GM23338 (cell line): ENCODE data around the gene FNDC7. TPM values are rescaled to one million over a fixed set of nuclear protein-coding genes. Genes with fewer than 3 reads are reported as not detected.
A peak's percentile ranks its signal among the peaks of the same experiment; 100 is the strongest.
"Not testable (repeated sequence)": the region's sequence is repeated elsewhere in the genome, so short reads cannot be mapped to it uniquely, and the experiment has no call there.

ENCODE experiments used
- ATAC-seq: fragments of 200-7000 bp; cut with Tn5 transposase; 3 replicates; pipeline ENCODE4 v1.9.1; 2020
- DNase-seq: peaks from one replicate; pipeline ENCODE4 v3.0.0-alpha.2; 2015; ENCODE audit warnings: low spot score
- H2AFZ ChIP-seq: fragments of 200-600 bp; sonication (generic); 2 replicates; pipeline ENCODE4 v1.8.0; 2016; ENCODE audit warnings: antibody characterized with exemption, mild to moderate bottlenecking, moderate library complexity
- H3F3A ChIP-seq: fragments of 200-600 bp; sonication (generic); replicated peaks from 2 replicates; pipeline ENCODE4 v1.8.0; 2017; ENCODE audit warnings: antibody characterized with exemption, mixed run types, low read depth
- H3K27ac ChIP-seq: fragments of 200-600 bp; sonication (generic); 2 replicates; pipeline ENCODE4 v1.6.1; 2016; ENCODE audit warnings: low read depth
- H3K27me3 ChIP-seq: fragments of 200-600 bp; sonication (generic); 2 replicates; pipeline ENCODE4 v1.8.0; 2016; ENCODE audit warnings: mild to moderate bottlenecking, mixed run types, moderate library complexity; ENCODE audit not compliant: insufficient read depth
- H3K36me3 ChIP-seq: fragments of 200-600 bp; sonication (generic); 2 replicates; pipeline ENCODE4 v1.8.0; 2016; ENCODE audit warnings: mild to moderate bottlenecking; ENCODE audit not compliant: insufficient read depth
- H3K4me1 ChIP-seq: fragments of 200-600 bp; sonication (generic); 2 replicates; pipeline ENCODE4 v1.8.0; 2016; ENCODE audit warnings: mild to moderate bottlenecking, moderate library complexity; ENCODE audit not compliant: insufficient read depth
- H3K4me2 ChIP-seq: fragments of 200-600 bp; sonication (generic); 2 replicates; pipeline ENCODE4 v1.7.1; 2017; ENCODE audit warnings: mixed run types
- H3K4me3 ChIP-seq: fragments of 200-600 bp; sonication (generic); 2 replicates; pipeline ENCODE4 v1.6.1; 2016; ENCODE audit warnings: mixed run types
- H3K79me2 ChIP-seq: fragments of 200-600 bp; sonication (generic); replicated peaks from 2 replicates; pipeline ENCODE4 v1.8.0; 2017; ENCODE audit warnings: mild to moderate bottlenecking; ENCODE audit not compliant: insufficient read depth
- H3K9me2 ChIP-seq: fragments of 200-600 bp; sonication (generic); 2 replicates; pipeline ENCODE4 v1.8.0; 2017; ENCODE audit not compliant: insufficient read depth
- H4K20me1 ChIP-seq: fragments of 200-600 bp; sonication (generic); replicated peaks from 2 replicates; pipeline ENCODE4 v1.8.0; 2017; ENCODE audit warnings: mild to moderate bottlenecking; ENCODE audit not compliant: insufficient read depth
- H3K27ac Mint-ChIP-seq: 2 replicates; pipeline ENCODE4 v1.8.0; 2020; ENCODE audit warnings: inconsistent platforms, mild to moderate bottlenecking, moderate library complexity, mixed read lengths
- H3K27me3 Mint-ChIP-seq: 3 replicates; pipeline ENCODE4 v1.8.0; 2022; ENCODE audit warnings: low read depth, mild to moderate bottlenecking, moderate library complexity, mixed read lengths, inconsistent platforms; ENCODE audit not compliant: insufficient read depth, poor library complexity
- H3K36me3 Mint-ChIP-seq: 3 replicates; pipeline ENCODE4 v1.8.0; 2021; ENCODE audit warnings: low read depth, mild to moderate bottlenecking, inconsistent platforms, moderate library complexity, mixed read lengths
- H3K4me1 Mint-ChIP-seq: 3 replicates; pipeline ENCODE4 v1.8.0; 2020; ENCODE audit warnings: mild to moderate bottlenecking, inconsistent platforms, mixed read lengths
- H3K4me3 Mint-ChIP-seq: 3 replicates; pipeline ENCODE4 v1.8.0; 2021; ENCODE audit warnings: moderate library complexity, mild to moderate bottlenecking, inconsistent platforms, mixed read lengths
- H3K9me3 Mint-ChIP-seq: 3 replicates; pipeline ENCODE4 v1.8.0; 2020; ENCODE audit warnings: moderate library complexity, mild to moderate bottlenecking, inconsistent platforms, mixed read lengths
- CREB1 ChIP-seq: fragments of 250-450 bp; sonication (Bioruptor Pico); IDR thresholded peaks from 2 replicates; pipeline ENCODE4 v1.5.0; 2020; ENCODE audit warnings: low read depth, mild to moderate bottlenecking, moderate library complexity
- ETS1 ChIP-seq: IDR thresholded peaks from 2 replicates; pipeline ENCODE4 v1.6.1; 2016; ENCODE audit warnings: antibody characterized with exemption
- EZH2 ChIP-seq: fragments of 200-600 bp; sonication (generic); IDR thresholded peaks from one replicate; pipeline ENCODE4 v1.8.0; 2017; ENCODE audit warnings: antibody characterized with exemption, mild to moderate bottlenecking, low read depth; ENCODE audit not compliant: unreplicated experiment
- EZH2phosphoT487 ChIP-seq: fragments of 200-600 bp; sonication (generic); IDR thresholded peaks from one replicate; pipeline ENCODE4 v1.8.1; 2018; ENCODE audit warnings: antibody characterized with exemption; ENCODE audit not compliant: unreplicated experiment
- NANOG ChIP-seq: IDR thresholded peaks from 2 replicates; pipeline ENCODE4 v1.6.1; 2016; ENCODE audit warnings: antibody characterized with exemption, borderline replicate concordance
- REST ChIP-seq: IDR thresholded peaks from one replicate; pipeline ENCODE4 v1.6.1; 2018; ENCODE audit warnings: antibody characterized with exemption; ENCODE audit not compliant: unreplicated experiment
- STAT1 ChIP-seq: IDR thresholded peaks from one replicate; pipeline ENCODE4 v1.6.1; 2016; ENCODE audit warnings: antibody characterized with exemption; ENCODE audit not compliant: unreplicated experiment
- ZNF114 ChIP-seq: fragments of 250-450 bp; sonication (Bioruptor Pico); IDR thresholded peaks from 2 replicates; pipeline ENCODE4 v1.5.0; 2020; ENCODE audit warnings: mild to moderate bottlenecking, moderate library complexity
- ZNF462 ChIP-seq: fragments of 250-450 bp; sonication (Bioruptor Pico); IDR thresholded peaks from 2 replicates; pipeline ENCODE4 v1.5.0; 2020; ENCODE audit warnings: mild to moderate bottlenecking, moderate library complexity
- polyA plus RNA-seq: library from polyadenylated mRNA; unstranded; fragments of >200 nt; fragmentation: Nextera tagmentation; extraction: Ambion mirVana; gene quantifications from 2 replicates; pipeline ENCODE4 v1.2.1, GENCODE V29; 2016
- total RNA-seq: library from RNA; depleted of rRNA; stranded (reverse); fragments of >200 nt; shearing (Covaris generic); gene quantifications from 2 replicates; pipeline ENCODE4 v1.2.3, GENCODE V29; 2014

FNDC7 gene
- total and polyA plus RNA-seq, 2 experiments from 2014 or later: 0.06 to 0.28 TPM

- TF ChIP-seq REST (no peak), STAT1 (no peak), ZNF114 (CRISPR knock-in tag) (no peak), EZH2 (no peak), NANOG (no peak)
Observed at GRCh38 chr1:108679586-108680213, 33.0 kb upstream of the FNDC7 start (continued).

- ATAC-seq (peak; percentile 69), DNase-seq (peak; percentile 67)
- not testable (repeated sequence) for H3K36me3 Mint-ChIP-seq, H3F3A ChIP-seq, H3K27ac ChIP-seq, H3K4me3 ChIP-seq, H3K4me3 Mint-ChIP-seq, H3K79me2 ChIP-seq, H2AFZ ChIP-seq, H4K20me1 ChIP-seq, H3K27me3 ChIP-seq, H3K9me2 ChIP-seq, H3K9me3 Mint-ChIP-seq, H3K36me3 ChIP-seq, H3K27me3 Mint-ChIP-seq, H3K4me1 ChIP-seq, H3K4me2 ChIP-seq
- Mint-ChIP-seq H3K4me1 (peaks cover 18% of the 10 kb centered on the region), H3K27ac (peak overlapping the region; percentile 87)
Observed at GRCh38 chr1:108681701-108682100, 31.0 kb upstream of the FNDC7 start.

GRCh38 chr1:108685529-108685928, 27.2 kb upstream of the FNDC7 start:
- no peaks in the 10 kb centered on the region for H3K36me3 Mint-ChIP-seq
- H3K4me1 Mint-ChIP-seq: peaks cover 21% of the 10 kb centered on the region
- no peak overlapping the region for H3K27ac ChIP-seq
- no peak overlapping the region for H3K4me3 Mint-ChIP-seq
- H3K4me2 ChIP-seq: no peak overlapping the region
- peak overlapping the region; percentile 10; the same call in 1 of the 2 replicates for H3K27ac Mint-ChIP-seq
- no peak overlapping the region for H2AFZ ChIP-seq
- no peaks in the 10 kb centered on the region for H3K4me1 ChIP-seq
- H3K27me3 ChIP-seq: no peaks in the 10 kb centered on the region
- no peaks in the 10 kb centered on the region for H3K9me2 ChIP-seq
- ATAC-seq (peak; percentile 85), DNase-seq (peak; percentile 27)
- H3K36me3 ChIP-seq: no peaks in the 10 kb centered on the region
- no peak overlapping the region for H3K4me3 ChIP-seq
- no peaks in the 10 kb centered on the region for H4K20me1 ChIP-seq
- H3F3A ChIP-seq: no peaks in the 10 kb centered on the region
- H3K9me3 Mint-ChIP-seq: no peaks in the 10 kb centered on the region
- H3K79me2 ChIP-seq: no peaks in the 10 kb centered on the region
- H3K27me3 Mint-ChIP-seq: peaks cover 3% of the 10 kb centered on the region
- TF ChIP-seq CREB1: no peak
- TF ChIP-seq ZNF462 (CRISPR knock-in tag): no peak
- TF ChIP-seq EZH2phosphoT487: no peak
- TF ChIP-seq NANOG: no peak
- TF ChIP-seq ETS1: no peak
